ENCODE data around the gene GPR108.
"Not testable (repeated sequence)": the region's sequence is repeated elsewhere in the genome, so short reads cannot be mapped to it uniquely, and the experiment has no call there.

Gene GPR108

DNA sequence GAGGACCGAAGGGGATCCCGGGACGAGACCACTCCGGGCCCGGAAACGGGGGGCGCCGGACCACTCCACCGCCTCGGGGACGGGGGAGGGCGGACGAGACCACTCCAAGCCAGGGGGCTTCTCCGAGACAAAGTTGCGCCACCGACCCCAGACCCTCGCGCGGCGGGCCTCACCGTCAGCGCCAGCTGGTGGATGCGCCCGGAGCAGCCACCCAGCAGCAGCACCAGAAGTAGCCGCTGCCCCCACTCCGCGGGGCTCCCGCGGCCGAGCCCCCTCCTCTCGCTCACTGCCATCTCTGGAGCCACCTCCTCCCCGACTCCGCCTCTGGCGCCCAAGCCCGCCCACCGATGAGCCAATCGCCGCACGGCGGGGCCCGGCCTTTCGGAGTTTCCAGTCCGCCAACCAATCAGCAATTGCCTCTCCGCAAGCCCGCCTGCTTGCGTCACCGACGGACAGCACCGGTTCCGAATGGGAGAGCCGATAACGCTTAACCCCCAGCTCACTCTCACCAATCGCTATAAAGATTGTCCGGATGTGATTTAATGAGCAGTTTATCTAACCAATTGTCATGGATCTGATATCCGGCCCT, at the start of gene GPR108:
Gene GPR108, minus strand, starts transcription at position 297 of the 589 bp plus-strand sequence. Its CDS starts 4 bp downstream, at position 293.
- DNase-seq (ENCODE audit: low spot score) = peak; percentile 98

DNA sequence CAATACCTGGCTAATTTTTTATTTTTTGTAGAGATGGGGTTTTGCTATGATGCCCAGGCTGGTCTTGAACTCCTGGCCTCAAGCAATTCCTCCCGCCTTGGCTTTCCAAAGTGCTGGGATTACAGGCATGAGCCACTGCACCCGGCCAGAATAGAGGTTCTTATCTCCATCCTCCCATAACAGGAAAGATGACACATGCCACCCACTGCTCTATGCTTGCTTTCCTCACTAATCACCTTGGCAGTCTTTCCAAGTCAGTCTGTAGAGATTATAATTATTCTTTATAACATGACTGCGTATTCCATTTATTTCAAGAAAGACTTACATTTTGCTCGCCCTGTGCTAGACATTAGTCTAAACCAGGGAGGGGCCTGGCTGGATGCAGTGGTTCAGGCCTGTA, 41.8 kb upstream of the GPR108 start:
- no peak for DNase-seq (ENCODE audit: low spot score)

DNA sequence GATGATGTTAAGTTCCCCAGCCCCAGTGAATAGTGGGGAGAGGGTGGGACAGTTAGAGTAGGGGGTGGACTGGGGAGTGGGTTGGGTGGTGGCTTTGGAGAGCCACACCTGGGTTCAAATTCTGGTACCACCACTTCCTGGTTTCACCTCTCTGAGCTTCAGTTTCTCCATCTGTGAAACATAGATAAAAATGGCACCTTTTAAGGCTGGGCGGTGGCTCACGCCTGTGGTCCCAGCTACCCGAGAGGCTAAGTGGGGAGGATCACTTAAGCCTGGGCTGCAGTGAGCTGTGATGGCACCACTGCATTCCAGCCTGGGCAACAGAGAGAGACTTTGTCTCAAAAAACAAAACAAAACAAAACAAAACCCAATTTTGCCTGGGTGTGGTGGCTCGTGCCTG, 41.0 kb upstream of the GPR108 start:
- no peak for DNase-seq (ENCODE audit: low spot score)

DNA sequence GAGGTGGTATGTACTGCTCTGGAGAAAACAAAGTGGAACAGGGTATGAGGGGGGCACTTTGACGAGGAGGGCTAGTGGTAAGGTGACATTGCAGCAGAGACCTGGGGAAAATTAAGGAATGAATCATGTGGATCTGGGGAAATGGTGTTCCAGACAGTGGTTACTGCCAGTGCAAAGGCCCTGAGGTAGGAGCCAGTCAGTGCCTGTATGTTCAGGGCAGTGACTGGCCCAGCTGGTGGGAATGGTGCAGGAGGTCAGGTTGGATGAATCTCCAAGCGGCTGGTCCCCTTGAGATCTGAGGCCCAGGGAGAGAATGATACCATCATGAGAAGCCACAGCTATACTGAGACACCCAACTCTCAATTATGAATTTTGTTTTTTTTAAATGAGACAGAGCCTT, 40.1 kb upstream of the GPR108 start:
- DNase-seq (ENCODE audit: low spot score) = no peak

DNA sequence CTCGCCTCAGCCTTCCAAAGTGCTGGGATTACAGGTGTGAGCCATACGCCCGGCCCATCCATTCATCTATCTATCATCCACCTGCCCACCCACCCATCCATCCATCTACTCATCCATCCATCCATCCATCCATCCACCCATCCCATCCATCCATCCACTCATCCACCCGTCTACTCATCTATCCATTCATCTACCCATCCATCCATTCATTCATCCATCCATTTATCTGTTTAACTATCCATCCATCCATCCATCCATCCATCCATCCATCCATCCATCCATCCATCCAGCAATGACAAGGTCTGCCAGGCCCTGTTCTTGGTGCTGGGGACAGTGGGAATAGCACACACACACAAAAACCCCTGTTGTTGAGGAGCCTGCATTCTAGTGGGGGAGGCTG, 39.6 kb upstream of the GPR108 start:
- no peak for DNase-seq (ENCODE audit: low spot score)

DNA sequence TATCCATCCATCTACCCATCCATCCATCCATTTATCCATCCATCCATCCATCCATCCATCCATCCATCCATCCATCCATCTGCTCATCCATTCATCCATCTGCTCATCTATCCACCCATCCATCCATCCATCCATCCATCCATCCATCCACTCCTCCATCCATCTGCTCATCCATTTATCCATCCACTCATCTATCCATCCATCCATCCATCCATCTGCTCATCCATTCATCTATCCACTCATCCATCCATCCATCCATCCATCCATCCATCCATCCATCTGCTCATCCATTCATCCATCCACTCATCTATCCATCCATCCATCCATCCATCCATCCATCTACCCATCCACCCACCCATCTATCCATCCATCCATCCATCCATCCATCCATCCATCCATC, 38.7 kb upstream of the GPR108 start:
- not testable (repeated sequence) for DNase-seq (ENCODE audit: low spot score)

DNA sequence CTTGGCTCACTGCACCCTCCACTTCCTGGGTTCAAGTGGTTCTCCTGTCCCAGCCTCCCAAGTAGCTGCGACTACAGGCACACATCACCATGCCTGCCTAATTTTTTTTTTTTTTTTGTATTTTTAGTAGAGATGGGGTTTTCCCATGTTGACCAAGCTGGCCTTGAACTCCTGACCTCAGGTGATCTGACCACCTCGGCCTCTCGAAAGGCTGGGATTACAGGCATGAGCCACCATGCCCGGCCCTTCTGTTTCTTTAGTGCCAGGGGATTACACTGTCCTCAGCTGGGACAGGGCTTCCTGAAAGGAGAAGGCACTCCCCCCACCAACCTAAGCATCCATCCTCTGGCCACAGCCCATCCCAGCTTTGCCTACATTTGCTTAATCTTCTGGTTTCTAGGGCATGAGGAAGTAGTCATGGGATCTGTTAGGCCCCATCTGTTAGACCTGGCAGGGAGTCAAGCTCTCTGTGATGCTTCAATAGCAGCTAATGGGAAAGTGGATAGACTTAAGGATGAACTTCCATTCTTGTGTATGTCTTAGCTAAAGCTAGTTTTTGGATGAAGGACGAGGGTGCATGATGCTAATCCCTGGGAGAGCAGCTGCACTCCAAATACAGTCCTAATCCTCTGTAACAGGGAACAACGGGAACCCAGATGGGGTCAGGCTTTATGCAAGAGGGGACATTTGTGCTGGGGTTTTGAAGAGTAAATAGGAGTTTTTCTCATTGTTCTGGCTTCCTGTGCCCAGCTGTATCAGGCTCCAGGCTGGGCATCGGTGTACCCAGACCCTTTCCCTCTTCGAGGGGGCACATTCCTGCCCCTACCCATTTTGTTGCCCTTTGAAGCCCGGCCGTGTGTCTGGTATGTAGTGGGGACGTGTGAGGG, 37.7 kb upstream of the GPR108 start:
- DNase-seq (ENCODE audit: low spot score) = peak; percentile 83

DNA sequence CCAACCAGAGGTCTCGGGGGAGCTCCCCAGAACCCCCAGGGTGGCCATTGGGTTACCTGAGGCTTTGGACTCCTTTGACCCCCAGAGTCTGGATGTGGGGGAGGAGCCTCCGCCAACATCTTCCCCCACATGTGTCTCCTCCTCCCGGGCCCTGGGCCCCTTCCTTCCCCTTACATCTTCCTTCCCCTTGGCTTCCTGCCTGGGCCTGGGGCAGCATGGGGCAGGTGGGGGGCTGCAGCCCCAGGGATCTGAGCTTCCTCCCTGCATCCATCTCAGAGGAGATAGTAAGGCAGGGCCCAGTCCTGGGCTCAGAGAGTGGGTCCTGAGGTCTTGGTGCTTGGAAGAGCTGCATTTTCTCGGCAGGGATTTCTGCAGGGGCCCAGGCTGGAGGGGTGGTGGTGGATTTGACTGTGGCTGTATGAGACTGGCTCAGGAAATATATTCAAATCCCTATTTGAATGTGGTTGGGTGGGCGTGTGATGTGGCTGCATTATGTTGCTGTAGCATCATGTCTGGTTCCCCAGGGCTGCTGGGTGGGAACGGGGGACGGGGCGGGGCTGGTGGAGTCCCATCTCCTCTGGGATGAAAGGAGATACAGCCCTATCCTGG, 36.0 kb upstream of the GPR108 start:
- peak; percentile 59 for DNase-seq (ENCODE audit: low spot score)

DNA sequence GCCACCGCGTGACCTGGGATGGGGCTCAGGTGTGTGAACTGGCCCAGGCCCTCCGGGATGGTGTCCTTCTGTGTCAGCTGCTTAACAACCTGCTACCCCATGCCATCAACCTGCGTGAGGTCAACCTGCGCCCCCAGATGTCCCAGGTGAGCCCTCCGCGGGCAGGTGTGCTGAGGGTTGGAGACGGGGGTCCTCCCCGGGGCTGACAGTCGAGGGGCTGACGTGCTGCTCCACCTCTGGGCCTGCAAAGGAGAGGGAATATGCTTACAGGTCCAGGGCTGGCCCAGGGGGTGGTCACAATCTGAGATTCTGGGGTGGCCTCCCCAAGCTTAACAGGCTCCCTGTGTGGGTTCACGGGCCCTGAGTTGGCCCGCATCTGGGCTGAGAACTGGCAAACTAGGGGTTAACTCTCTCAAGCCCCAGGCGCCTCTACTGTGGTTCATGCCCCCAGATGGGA, 35.5 kb upstream of the GPR108 start:
- DNase-seq (ENCODE audit: low spot score) = no peak

DNA sequence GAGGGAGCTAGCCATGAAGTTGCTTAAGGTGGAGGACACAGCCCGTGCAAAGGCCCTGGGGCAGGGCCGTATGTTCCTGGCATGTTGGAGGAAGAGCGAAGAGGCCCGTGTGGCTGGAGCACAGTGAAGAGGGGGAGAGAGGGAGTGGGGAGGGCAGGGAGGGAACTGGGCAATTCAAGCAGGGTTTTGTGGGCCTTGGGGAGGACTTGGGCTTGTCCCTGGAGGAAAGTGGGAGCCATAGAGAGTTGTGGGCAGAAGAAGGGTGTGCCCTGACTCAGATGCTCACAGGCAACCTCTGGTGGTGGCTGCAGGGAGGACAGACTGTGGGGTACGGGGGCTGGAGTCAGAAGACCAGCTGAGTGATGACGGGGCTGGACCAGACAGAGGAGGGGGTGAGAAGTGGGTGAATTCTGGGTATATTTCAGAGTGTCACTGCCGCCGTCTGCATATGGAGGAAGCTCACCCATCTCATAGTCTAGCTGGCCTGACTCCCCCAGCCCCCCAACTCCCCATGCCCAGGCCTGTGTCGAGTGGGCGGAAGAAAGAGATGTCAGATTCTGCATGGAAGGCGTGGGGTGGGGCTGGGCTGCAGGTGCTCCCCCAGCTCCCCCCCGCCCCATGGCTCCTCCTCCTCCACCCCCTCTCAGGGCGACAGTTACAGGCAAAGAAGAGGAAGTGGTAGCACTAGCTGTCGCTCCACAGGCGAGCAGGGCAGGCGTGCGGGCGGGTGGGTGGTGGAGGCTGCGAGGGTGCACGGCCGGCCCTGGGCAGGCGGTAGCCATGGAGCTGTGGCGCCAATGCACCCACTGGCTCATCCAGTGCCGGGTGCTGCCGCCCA, 34.9 kb upstream of the GPR108 start, which contains the start of gene VAV1:
Gene VAV1, plus strand, starts transcription at position 681 of the 838 bp plus-strand sequence. Its CDS starts 100 bp downstream, at position 781.
- no peak for DNase-seq (ENCODE audit: low spot score)

DNA sequence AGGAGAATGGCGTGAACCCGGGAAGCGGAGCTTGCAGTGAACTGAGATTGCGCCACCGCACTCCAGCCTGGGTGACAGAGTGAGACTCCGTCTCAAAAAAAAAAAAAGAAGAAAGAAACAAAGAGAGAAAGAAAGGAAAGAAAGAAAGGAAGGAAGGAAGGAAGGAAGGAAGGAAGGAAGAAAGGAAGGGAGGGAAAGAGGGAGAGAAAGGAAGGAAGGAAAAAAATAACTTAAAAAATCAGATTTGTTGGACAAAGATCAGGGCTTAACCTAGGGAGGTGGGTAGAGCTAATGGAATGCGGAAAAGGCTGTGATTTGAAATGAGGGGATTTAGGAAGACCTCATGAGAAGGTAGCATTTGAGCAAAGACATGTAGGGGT, 34.3 kb upstream of the GPR108 start:
- DNase-seq (ENCODE audit: low spot score) = not testable (repeated sequence)

DNA sequence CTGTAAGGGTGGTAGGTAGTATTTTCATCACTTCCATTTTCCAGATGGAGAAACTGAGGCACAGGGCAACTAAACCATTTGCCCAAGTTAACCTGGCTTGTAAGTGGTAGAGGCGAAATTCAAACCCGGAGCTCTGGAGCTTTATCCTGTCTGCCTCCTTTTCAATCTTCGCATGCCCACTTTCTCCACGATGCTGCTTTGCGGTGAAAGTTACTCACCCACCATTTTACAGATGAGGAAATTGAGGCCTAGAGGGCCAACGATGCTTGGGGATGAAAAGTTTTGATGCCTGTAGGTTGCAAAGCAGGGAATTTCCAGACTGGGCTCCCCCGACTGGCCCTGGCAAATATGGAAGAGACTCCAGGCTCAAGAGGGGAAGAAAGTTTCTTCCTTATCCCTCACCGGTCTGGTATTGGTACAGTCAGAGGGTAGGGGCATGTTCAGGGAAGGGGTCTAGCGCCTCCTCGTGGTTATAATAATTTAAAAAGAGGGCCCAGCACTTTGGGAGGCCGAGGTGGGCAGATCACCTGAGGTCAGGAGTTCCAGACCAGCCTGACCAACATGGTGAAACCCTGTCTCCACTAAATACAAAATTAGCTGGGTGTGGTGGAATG, 31.7 kb upstream of the GPR108 start:
- DNase-seq (ENCODE audit: low spot score) = no peak

DNA sequence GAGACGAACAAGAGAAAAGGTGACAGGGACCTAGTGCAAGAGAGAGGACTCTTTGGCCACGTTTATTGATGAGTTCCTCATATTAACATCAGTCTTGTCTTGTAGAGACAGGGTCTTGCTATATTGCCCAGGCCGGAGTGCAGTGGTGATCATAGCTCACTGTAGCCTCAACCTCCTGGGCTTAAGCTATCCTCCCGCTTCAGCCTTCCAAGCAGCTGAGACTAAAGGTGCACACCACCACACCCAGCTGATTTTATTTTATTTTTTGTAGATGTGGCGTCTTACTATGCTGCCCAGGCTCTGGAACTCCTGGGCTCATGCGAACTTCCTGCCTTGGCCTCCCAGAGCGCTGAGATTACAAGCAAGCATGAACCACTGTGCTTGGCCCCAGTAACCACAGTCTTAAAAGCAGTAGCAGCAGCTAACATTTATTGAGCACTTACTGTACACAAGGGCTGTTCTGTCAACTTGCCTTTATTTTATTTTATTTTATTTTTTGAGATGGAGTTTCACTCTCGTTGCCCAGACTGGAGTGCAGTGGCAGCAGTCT, 30.9 kb upstream of the GPR108 start:
- DNase-seq (ENCODE audit: low spot score) = no peak

DNA sequence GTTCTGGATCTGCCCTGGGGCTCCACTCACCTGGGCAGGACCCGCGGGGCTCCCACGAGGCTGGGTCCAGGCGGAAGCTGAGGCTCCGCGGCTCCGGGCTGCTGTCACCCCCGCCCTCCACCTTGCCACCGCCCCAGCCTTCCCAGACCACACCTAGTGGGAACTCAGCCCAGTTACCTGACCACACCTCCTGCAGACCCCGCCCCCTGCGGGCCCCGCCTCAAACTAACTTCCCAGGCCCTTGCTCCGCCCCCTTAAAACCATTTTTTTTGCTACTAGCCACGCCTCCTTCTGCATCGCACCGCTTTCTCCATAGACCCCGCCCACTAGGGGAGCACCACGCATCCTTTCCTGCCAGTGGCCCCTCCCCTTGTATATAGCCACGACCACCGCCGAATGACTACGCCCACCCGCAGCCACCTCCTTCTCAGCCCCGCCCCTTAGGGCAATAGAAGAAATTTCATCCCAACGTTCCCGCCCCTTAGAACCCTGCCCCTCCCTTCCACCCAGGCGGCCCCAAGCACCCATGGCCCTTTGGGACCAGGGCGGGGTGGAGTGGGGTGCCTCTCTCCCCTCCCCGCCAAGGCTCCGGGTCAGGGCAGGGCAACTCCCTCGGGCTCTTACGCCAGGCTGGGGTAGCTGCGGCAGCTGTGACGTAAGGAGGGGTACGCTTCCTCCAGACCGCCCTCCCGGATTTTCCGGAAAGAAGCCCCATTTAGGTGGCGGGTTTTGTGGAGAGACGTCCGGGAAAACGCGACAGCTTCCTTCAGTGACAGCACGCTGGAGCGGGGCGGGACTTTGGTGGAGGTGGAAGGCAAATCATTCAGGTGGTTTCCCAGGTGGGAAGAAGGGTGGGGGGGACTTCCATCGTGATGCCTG, 30.2 kb upstream of the GPR108 start, which contains the start of gene SH2D3A:
Gene SH2D3A, minus strand, starts transcription at position 79 of the 879 bp plus-strand sequence. CDS start 3,687 bp downstream, outside the sequence.
- peak; percentile 85 for DNase-seq (ENCODE audit: low spot score)

DNA sequence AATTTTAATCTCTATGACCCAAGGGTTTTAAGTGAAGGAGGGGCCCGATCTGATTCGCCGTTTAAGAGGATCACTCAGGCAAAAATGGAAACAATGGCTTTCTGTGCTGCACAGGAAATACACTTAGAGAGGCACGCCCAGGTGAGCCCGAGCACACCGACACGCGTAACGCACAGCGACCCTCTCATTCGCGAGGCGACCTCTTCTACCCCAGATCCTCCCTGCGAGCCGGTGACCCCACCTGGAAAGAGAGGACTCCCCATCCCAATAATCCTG, 29.6 kb upstream of the GPR108 start:
- no peak for DNase-seq (ENCODE audit: low spot score)

DNA sequence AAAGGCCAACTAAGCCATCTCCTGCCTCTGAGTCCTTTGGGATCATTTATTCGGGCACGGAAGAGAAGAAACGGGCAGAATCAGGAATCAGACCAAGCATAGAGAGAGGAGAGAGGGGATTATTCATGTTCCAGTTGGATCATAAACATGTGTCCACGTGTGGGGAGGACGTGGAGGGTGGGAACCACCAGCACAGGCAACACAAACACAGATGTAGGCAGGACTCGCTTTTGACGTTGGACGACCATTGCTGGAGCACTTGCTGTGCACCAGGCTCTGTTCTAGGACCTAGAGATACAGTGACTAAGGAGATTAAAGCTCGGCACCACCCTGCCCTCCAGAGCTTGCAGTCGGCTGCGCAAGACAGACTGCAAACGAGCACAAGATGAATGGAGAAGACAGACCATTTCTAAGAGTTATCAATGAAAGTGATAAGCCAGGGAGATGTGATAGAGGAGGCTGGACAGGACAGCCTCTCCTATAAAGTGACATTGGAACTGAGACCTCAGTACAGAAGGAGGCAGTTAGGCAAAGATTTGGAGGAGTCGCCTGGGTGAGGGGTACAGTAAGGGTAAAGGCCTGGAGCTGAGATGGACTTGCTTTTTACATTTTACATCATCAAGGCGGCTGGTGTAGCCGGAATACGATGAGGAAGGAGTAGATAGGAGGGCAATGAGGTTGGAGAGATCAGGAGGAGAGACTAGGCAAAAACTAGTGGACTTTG, 29.1 kb upstream of the GPR108 start:
- DNase-seq (ENCODE audit: low spot score) = no peak

DNA sequence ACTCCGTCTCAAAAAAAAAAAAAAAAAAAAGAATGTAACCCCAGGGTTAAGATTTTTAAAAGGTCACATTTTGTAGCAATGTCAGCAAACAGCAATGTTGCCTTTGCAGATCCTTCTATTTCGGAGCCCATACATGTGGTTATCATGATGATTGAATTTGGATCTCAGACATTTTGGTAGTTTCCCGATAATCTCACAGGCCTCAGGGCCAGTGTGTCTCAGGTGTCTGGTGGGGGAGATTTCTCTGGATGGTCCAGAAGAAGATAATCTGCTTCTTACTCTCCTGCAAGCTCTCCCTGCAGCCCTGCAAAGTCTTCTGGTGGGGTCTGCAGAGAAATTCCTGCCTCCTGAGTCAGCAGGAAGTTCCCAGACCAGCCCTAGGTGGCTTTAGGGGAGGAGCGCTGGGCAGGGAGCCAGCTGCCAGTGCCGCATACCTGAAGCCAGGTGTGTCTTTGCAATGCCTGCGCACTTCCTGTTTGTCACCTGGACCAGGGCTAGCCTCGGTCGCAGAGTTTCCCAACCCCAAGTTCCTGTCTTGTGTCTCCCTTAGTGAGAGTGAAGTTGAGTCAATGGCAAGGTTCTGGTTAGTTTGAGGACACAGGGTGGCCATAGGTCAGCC, 28.5 kb upstream of the GPR108 start:
- DNase-seq (ENCODE audit: low spot score) = no peak

DNA sequence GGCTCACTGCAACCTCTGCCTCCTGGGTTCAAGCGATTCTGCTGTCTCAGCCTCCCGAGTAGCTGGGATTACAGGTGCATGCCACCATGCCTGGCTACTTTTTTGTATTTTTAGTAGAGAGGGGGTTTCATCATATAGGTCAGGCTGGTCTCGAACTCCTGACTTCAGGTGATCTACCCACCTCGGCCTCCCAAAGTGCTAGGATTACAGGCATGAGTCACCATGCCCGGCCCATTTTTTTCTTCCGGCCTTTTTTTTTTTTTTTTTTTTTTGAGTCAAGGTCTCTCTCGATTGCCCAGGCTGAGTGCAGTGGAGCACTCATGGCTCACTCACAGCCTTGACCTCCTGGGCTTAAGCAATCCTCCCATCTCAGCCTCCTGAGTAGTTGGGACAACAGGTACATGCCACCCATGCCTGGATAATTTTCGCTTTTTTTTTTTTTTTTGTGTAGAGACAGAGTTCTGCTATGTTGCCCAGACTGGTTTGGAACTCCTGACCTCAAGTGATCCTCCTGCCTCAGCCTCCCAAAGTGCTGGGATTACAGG, 24.9 kb upstream of the GPR108 start:
- not testable (repeated sequence) for DNase-seq (ENCODE audit: low spot score)
